Psoas muscle (tissue), 8 donors: ENCODE measurements around the gene RNU7-1. TPM values are rescaled to one million over a fixed set of nuclear protein-coding genes. Genes with fewer than 3 reads are reported as not detected.

Experiments
- ATAC-seq, 4 donors: fragments of 200-7000 bp; cut with Tn5 transposase; one replicate each; pipeline ENCODE4 v1.9.1; 2020; ENCODE audit warnings: moderate library complexity in 3 of 4, mild to moderate bottlenecking in 2 of 4
- DNase-seq, 2 donors: peaks; one replicate each; pipeline ENCODE4 v3.0.0-alpha.2; 2020
- H3K27ac ChIP-seq: fragments of 200-600 bp; one replicate; pipeline ENCODE4 v1.8.0; 2022
- H3K27me3 ChIP-seq, 3 donors: fragments of 200-600 bp in 1 of 3; one replicate each; pipeline versions ENCODE4 v1.6.1 to v1.8.0; 2013 to 2022; ENCODE audit warnings: low read length in 2 of 3, mild to moderate bottlenecking in 2 of 3, moderate library complexity in 1 of 3; ENCODE audit not compliant: insufficient read depth in 3 of 3
- H3K36me3 ChIP-seq, 2 donors: fragments of 200-600 bp in 1 of 2; one replicate each; pipeline versions ENCODE4 v1.6.1 to v1.8.0; 2013 to 2022; ENCODE audit warnings: low read depth in 1 of 2, mild to moderate bottlenecking in 1 of 2, moderate library complexity in 1 of 2; ENCODE audit not compliant: insufficient read depth in 1 of 2
- H3K4me1 ChIP-seq: fragments of 200-600 bp; one replicate; pipeline ENCODE4 v1.8.0; 2022
- H3K4me3 ChIP-seq: fragments of 200-600 bp; one replicate; pipeline ENCODE4 v1.8.0; 2022; ENCODE audit warnings: mild to moderate bottlenecking
- H3K9me3 ChIP-seq: fragments of 200-600 bp; one replicate; pipeline ENCODE4 v1.8.0; 2022
- WGBS, 3 donors: extraction: QIAGEN DNeasy Blood & Tissue Kit; methylation state at CpG; one replicate each; pipeline versions ENCODE4 v1.1.6 to v1.1.7; 2013; 5-methylcytosine and 5-hydroxymethylcytosine counted together
- intact Hi-C, 2 donors: fragments of 100-400 bp; cut with DNase I; formaldehyde crosslinking; loops; one replicate each; pipeline versions ENCODE4 v1.11.0 to v1.14.2; 2022
- polyA plus RNA-seq, 3 donors: library from polyadenylated mRNA; stranded (reverse); fragments of 200-250 nt; gene quantifications; one replicate each; pipeline ENCODE4 v1.2.3, GENCODE V29; 2013
- total RNA-seq, 4 donors: library from RNA; stranded (reverse); fragmentation: NEBNext Ultra II Directional in 2 of 4; extraction: Animal tissue kit (Norgen Biotek cat#: 25700) in 2 of 4; gene quantifications; one replicate each; pipeline versions ENCODE4 v1.2.1 to v1.2.4, GENCODE V29; 2021 to 2023
- TF ChIP-seq, protein P1 (sequence below): fragments of 200-600 bp; IDR thresholded peaks from one replicate; pipeline ENCODE4 v1.8.0; 2022; ENCODE audit warnings: antibody characterized with exemption
- donor health status: healthy with polysubstance abuse.
- donor health status: DM: no; HTN: no; CAD: no; lungs with moderate emphysema.
- donor health status: Bipolar disorder and iron deficiency.
- donor health status: healthy.
- donor health status: DM: yes; HTN: yes; CAD: no.
- donor health status: DM: no; HTN: no; CAD: no.
- donor health status: DM: no; HTN: no; CAD: no.
- donor health status: DM: yes; HTN: yes; CAD: no.

Gene RNU7-1
- total and polyA plus RNA-seq, 7 donors = not detected

DNA sequence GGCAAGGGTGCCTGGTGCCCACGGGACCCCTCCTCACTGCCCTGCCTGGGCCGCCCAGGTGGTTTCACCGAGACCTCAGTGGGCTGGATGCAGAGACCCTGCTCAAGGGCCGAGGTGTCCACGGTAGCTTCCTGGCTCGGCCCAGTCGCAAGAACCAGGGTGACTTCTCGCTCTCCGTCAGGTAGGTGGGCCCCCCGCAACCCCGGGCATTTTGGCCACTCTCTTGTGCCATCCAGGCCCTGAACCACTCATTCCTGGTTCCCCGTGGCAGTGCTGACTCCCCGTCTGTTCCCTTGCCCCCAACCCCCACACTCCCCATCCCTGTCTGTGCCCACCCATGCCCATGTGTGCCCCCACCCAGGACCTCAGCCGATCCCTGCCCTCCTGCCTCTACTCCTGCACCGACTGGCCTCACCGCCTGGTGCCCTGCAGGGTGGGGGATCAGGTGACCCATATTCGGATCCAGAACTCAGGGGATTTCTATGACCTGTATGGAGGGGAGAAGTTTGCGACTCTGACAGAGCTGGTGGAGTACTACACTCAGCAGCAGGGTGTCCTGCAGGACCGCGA is 8.0 kb downstream of the RNU7-1 start:
- H3K9me3 ChIP-seq = no peaks in the 10 kb centered on the region
- H3K27me3 ChIP-seq = no peaks in the 10 kb centered on the region
- 87 to 93% (median 87%) methylated on average over 20 of the region's 20 CpGs for WGBS, 3 donors
- no peaks in the 10 kb centered on the region for H3K4me1 ChIP-seq
- no peak overlapping the region for H3K27ac ChIP-seq
- no peak for ATAC-seq
- peaks cover 0 to 5% of the 10 kb centered on the region in 2 donors for H3K36me3 ChIP-seq
- peak in 1 of 2 donors; percentile 53 for DNase-seq
- peak overlapping the region; percentile 50 for H3K4me3 ChIP-seq
- intact Hi-C loops = loop anchor here in 1 of 2 donors (5.0 kb wide), 1 partner anchor 81 kb away; no protein-coding TSS in a partner anchor
- TF ChIP-seq, protein P1, sequence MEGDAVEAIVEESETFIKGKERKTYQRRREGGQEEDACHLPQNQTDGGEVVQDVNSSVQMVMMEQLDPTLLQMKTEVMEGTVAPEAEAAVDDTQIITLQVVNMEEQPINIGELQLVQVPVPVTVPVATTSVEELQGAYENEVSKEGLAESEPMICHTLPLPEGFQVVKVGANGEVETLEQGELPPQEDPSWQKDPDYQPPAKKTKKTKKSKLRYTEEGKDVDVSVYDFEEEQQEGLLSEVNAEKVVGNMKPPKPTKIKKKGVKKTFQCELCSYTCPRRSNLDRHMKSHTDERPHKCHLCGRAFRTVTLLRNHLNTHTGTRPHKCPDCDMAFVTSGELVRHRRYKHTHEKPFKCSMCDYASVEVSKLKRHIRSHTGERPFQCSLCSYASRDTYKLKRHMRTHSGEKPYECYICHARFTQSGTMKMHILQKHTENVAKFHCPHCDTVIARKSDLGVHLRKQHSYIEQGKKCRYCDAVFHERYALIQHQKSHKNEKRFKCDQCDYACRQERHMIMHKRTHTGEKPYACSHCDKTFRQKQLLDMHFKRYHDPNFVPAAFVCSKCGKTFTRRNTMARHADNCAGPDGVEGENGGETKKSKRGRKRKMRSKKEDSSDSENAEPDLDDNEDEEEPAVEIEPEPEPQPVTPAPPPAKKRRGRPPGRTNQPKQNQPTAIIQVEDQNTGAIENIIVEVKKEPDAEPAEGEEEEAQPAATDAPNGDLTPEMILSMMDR = no peak

DNA sequence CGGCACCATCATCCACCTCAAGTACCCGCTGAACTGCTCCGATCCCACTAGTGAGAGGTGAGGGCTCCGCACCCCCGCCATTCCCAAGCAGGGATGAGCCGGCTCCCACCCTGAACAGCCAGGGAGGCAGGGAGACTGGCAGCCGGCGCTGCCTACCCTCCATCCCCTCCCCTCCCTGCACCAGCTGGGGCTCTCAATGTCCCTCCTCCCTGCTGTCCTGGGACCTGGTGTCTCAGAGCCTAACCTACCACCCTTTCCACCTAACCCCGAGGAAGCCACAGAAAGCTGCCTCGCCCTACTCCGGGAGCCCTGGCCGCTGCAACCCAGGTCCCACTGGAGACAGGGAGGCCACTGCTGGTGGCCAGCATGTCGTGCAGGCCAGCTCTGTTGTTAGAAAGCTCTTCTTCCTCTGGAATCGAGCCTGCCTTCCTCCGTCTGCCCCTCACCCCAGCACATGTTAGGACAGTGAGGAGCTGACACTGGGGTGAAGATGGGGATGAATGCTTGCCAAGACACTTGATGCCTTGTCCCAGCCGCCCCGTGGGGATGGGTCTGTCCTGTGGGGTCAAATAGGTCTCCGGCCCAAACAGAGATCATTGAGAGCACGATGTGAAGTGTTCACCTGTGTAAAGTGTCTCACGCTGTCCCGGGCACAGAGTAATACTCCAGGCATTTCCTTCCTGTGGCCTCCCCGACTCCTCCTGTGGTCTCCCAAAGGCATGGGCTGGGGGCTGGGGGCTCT is 8.7 kb downstream of the RNU7-1 start:
- H3K27me3 ChIP-seq = no peaks in the 10 kb centered on the region
- TF ChIP-seq, protein P1 = no peak
- H3K27ac ChIP-seq = no peak overlapping the region
- no peak for ATAC-seq
- peak in 1 of 2 donors; percentile 44 for DNase-seq
- H3K4me3 ChIP-seq = peak overlapping the region; percentile 50
- WGBS, 3 donors = 60 to 75% (median 70%) methylated on average over 22 of the region's 22 CpGs
- H3K9me3 ChIP-seq = no peaks in the 10 kb centered on the region
- intact Hi-C loops = loop anchor here in 1 of 2 donors (5.0 kb wide), 1 partner anchor 80 kb away; no protein-coding TSS in a partner anchor
- H3K4me1 ChIP-seq = no peaks in the 10 kb centered on the region
- H3K36me3 ChIP-seq = peaks cover 0 to under 1% of the 10 kb centered on the region in 2 donors

DNA sequence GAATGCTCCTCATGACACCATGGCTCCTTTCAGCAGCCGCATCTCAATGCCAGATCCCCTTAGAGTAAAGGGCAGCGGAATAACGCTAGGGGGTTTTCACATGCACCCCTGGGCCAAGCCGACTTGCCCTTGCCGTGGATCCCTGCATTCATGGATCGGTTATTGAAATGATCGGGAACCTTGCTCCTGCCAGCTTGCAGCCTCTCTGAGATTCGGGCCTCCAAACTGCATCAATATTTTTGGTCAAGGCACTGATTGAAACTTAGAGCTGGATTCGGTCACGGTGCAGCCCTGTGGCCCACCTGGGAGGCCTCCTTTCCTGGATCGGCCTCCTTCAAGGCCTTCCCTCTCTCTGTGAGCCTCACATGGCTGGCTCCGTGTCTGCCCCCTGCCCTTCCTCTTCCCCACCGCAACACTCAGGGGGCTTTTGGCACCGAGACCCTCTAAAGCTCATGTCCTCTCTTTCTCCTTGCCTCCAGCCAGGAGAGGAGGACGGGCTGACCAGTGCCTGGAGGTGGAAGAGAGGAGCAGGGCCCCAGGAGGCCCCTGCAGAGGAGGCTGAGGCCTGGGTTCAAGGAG is 9.3 kb downstream of the RNU7-1 start:
- no peaks in the 10 kb centered on the region for H3K4me1 ChIP-seq
- WGBS, 3 donors = 85 to 89% (median 85%) methylated on average over 15 of the region's 15 CpGs
- no peaks in the 10 kb centered on the region for H3K9me3 ChIP-seq
- TF ChIP-seq, protein P1 = no peak
- ATAC-seq = no peak
- no peaks in the 10 kb centered on the region for H3K27me3 ChIP-seq
- H3K27ac ChIP-seq = no peak overlapping the region
- H3K36me3 ChIP-seq = no peaks in the 10 kb centered on the region
- intact Hi-C loops = loop anchor here in 1 of 2 donors (5.0 kb wide), 1 partner anchor 79 kb away; no protein-coding TSS in a partner anchor
- H3K4me3 ChIP-seq = peak overlapping the region; percentile 50
- no peak for DNase-seq

DNA sequence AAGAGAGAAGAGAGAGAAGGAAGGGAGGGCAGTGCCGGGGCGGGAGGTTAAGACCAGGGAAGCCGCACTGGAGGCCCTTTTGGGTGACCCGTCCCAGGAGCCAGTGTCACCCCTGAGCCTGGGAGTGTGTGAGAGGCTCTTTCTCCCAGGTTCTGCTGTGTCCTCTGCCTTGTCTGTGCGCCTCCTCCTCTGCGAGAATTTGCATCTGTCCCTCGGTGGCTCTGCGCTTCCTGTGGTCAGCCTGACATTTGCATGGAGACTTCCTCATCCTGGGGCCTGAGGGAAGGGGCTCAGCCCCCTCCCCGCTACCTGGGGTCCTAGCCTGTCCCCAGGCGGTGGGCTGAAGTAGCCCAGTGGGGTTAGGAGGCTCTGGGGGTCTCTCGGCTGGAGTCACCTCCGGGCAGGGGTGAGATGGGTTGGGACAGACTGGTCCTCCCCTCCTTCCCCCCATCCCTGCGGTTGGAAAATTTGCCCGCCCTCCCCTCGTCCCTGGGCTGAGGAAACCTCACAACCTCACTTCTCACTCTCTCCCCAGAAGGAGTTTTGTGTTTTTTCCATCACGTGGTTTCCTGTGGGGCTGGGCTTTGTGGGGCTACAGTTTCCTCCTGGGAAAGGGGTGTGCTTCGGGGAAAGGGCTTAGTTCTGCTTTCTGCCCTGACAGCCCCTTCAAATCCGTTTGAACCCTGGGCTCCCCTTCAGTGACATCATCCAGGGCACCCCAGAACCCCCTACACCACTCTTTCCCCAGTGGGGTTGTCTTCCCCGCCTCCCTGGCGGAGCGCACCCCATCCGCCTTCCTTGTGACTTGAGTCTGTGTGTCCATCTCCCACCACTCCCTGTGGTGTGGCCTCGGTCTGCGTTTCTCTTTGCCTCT is 10.1 kb downstream of the RNU7-1 start:
- Histone ChIP-seq H3K9me3 (no peaks in the 10 kb centered on the region), H3K36me3 (no peaks in the 10 kb centered on the region), H3K27ac (no peak overlapping the region), H3K4me1 (no peaks in the 10 kb centered on the region), H3K4me3 (peak overlapping the region; percentile 50), H3K27me3 (no peaks in the 10 kb centered on the region)
- TF ChIP-seq, protein P1 = no peak
- intact Hi-C loops = loop anchor here in 1 of 2 donors (5.0 kb wide), 1 partner anchor 79 kb away; no protein-coding TSS in a partner anchor
- DNase-seq (peak in 1 of 2 donors; percentile 66), ATAC-seq (peak; percentile 19 to 30 (median 22))
- WGBS, 3 donors = 57 to 60% (median 58%) methylated on average over 20 to 24 of the region's 24 CpGs
